ENCODE measurements around the gene ZFX. TPM values are rescaled to one million over a fixed set of nuclear protein-coding genes. Genes with fewer than 3 reads are reported as not detected.

The ZFX gene
- total and polyA plus RNA-seq, 9 donors = 16.1 to 87.8 (median 80.8) TPM

DNA sequence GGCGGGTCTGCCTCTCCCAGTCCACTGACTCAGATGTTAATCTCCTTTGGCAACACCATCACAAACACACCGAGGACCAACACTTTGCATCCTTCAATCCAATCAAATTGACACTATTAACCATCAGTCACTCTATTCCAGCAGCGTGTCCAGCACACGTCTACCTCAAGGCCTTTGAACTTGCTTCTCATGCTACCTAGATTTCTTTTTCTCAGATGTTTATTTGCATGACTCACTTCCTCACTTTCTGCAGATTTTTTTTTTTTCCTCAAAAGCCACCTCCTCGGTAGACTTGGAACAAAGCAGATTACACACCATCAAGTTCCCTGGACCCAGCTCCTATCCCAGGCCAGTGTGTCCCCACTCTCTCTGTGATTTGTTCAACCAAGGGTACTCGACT lies 114.9 kb downstream of the ZFX start:
- Histone ChIP-seq H3K9me3 (no peaks in the 10 kb centered on the region), H3K27ac (no peak overlapping the region), H3K4me3 (no peak overlapping the region), H3K4me1 (ENCODE audit: insufficient read depth) (no peaks in the 10 kb centered on the region), H3K27me3 (no peaks in the 10 kb centered on the region), H3K36me3 (no peaks in the 10 kb centered on the region)
- 70 to 88% (median 77%) methylated on average over 6 of the region's 6 CpGs for WGBS, 3 donors
- TF ChIP-seq, protein P1, sequence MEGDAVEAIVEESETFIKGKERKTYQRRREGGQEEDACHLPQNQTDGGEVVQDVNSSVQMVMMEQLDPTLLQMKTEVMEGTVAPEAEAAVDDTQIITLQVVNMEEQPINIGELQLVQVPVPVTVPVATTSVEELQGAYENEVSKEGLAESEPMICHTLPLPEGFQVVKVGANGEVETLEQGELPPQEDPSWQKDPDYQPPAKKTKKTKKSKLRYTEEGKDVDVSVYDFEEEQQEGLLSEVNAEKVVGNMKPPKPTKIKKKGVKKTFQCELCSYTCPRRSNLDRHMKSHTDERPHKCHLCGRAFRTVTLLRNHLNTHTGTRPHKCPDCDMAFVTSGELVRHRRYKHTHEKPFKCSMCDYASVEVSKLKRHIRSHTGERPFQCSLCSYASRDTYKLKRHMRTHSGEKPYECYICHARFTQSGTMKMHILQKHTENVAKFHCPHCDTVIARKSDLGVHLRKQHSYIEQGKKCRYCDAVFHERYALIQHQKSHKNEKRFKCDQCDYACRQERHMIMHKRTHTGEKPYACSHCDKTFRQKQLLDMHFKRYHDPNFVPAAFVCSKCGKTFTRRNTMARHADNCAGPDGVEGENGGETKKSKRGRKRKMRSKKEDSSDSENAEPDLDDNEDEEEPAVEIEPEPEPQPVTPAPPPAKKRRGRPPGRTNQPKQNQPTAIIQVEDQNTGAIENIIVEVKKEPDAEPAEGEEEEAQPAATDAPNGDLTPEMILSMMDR (IDR thresholded peaks at IDR 0.05) = no peak
- TF ChIP-seq POLR2A (IDR thresholded peaks at IDR 0.05) (no peak), EP300 (IDR thresholded peaks at IDR 0.05) (no peak)
- intact Hi-C loops (cut with DNase I) = no loop called here
- no peak for DNase-seq

Small RNAs within 50 kb of the gene (small RNA-seq; reads per million reads assigned to genes)
- not detected for gene RF00263

Other genes with a start within 250 kb of the ZFX start
- 10 to 100 TPM in 6 of 7 donors, 1 to 10 TPM in 1; 6.0 to 35.3 (median 13.3) TPM for gene APOO, start 241.8 kb upstream of the ZFX start, total RNA-seq
- 10 to 100 TPM in 1 of 2 donors, 1 to 10 TPM in 1; 8.8 to 39.5 TPM for gene APOO, start 241.8 kb upstream of the ZFX start, polyA plus RNA-seq
- gene CXorf58, start 241.7 kb upstream of the ZFX start, total RNA-seq = under 1 TPM in 3 of 7 donors, not detected in 4; 0.10 to 0.72 (median 0.34) TPM
- gene CXorf58, start 241.7 kb upstream of the ZFX start, polyA plus RNA-seq = under 1 TPM in 1 of 2 donors, not detected in 1; 0.04 TPM
- 10 to 100 TPM; 12.0 to 19.2 (median 14.6) TPM for gene KLHL15, start 122.5 kb upstream of the ZFX start, total RNA-seq
- 1 to 10 TPM; 3.7 to 6.2 TPM for gene KLHL15, start 122.5 kb upstream of the ZFX start, polyA plus RNA-seq
- gene EIF2S3, start 94.8 kb upstream of the ZFX start, total RNA-seq = 100 to 1,000 TPM; 121 to 384 (median 267) TPM
- 100 to 1,000 TPM; 149 to 187 TPM for gene EIF2S3, start 94.8 kb upstream of the ZFX start, polyA plus RNA-seq
- gene SUPT20HL2, start 164.3 kb downstream of the ZFX start, total RNA-seq = 1 to 10 TPM in 1 of 7 donors, under 1 TPM in 5, not detected in 1; 0.13 to 1.1 (median 0.41) TPM
- gene SUPT20HL2, start 164.3 kb downstream of the ZFX start, polyA plus RNA-seq = under 1 TPM; 0.04 to 0.23 TPM
- under 1 TPM in 5 of 7 donors, not detected in 2; 0.10 to 0.25 (median 0.13) TPM for gene SUPT20HL1, start 210.9 kb downstream of the ZFX start, total RNA-seq
- under 1 TPM; 0.05 to 0.12 TPM for gene SUPT20HL1, start 210.9 kb downstream of the ZFX start, polyA plus RNA-seq

All from ovary (tissue), 9 donors.